ENCODE results near the gene IL22RA1. TPM values are rescaled to one million over a fixed set of nuclear protein-coding genes. Genes with fewer than 3 reads are reported as not detected.

Gene IL22RA1
- total and polyA plus RNA-seq, 7 donors: 0.16 to 18.5 (median 7.2) TPM; not detected in 2

- Histone ChIP-seq H3K27me3 (no peaks in the 10 kb centered on the region), H3K27ac (no peak overlapping the region), H3K4me3 (no peak overlapping the region), H3K36me3 (no peaks in the 10 kb centered on the region), H3K4me1 (no peaks in the 10 kb centered on the region), H3K9me3 (no peaks in the 10 kb centered on the region)
- TF ChIP-seq, protein P1, sequence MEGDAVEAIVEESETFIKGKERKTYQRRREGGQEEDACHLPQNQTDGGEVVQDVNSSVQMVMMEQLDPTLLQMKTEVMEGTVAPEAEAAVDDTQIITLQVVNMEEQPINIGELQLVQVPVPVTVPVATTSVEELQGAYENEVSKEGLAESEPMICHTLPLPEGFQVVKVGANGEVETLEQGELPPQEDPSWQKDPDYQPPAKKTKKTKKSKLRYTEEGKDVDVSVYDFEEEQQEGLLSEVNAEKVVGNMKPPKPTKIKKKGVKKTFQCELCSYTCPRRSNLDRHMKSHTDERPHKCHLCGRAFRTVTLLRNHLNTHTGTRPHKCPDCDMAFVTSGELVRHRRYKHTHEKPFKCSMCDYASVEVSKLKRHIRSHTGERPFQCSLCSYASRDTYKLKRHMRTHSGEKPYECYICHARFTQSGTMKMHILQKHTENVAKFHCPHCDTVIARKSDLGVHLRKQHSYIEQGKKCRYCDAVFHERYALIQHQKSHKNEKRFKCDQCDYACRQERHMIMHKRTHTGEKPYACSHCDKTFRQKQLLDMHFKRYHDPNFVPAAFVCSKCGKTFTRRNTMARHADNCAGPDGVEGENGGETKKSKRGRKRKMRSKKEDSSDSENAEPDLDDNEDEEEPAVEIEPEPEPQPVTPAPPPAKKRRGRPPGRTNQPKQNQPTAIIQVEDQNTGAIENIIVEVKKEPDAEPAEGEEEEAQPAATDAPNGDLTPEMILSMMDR (IDR thresholded peaks at IDR 0.05): no peak
- TF ChIP-seq POLR2A (IDR thresholded peaks at IDR 0.05): no peak
- no peak for TF ChIP-seq EP300 (IDR thresholded peaks at IDR 0.05)
- TF ChIP-seq POLR2AphosphoS5 (IDR thresholded peaks at IDR 0.05): no peak
- intact Hi-C loops (cut with DNase I): no loop called here
- DNase-seq: no peak
- WGBS, 2 donors: 85 to 90% methylated on average over 13 of the region's 13 CpGs
Measured at GRCh38 chr1:24091971-24092482, 50.9 kb downstream of the IL22RA1 start.

GRCh38 chr1:24090736-24091135 lies 52.2 kb downstream of the IL22RA1 start:
- no peaks in the 10 kb centered on the region for H3K27me3 ChIP-seq
- H3K4me3 ChIP-seq: no peak overlapping the region
- H3K9me3 ChIP-seq: no peaks in the 10 kb centered on the region
- no peak overlapping the region for H3K27ac ChIP-seq
- TF ChIP-seq, protein P1 (IDR thresholded peaks at IDR 0.05): no peak
- TF ChIP-seq POLR2A (IDR thresholded peaks at IDR 0.05): no peak
- TF ChIP-seq EP300 (IDR thresholded peaks at IDR 0.05): no peak
- no peak for TF ChIP-seq POLR2AphosphoS5 (IDR thresholded peaks at IDR 0.05)
- intact Hi-C loops (cut with DNase I): no loop called here
- no peaks in the 10 kb centered on the region for H3K4me1 ChIP-seq
- 94% methylated on average over 11 of the region's 11 CpGs for WGBS, 2 donors
- H3K36me3 ChIP-seq: no peaks in the 10 kb centered on the region
- no peak for DNase-seq

GRCh38 chr1:24089743-24090555 lies 53.0 kb downstream of the IL22RA1 start:
- 84 to 85% methylated on average over 14 of the region's 14 CpGs for WGBS, 2 donors
- TF ChIP-seq, protein P1 (IDR thresholded peaks at IDR 0.05): no peak
- TF ChIP-seq EP300 (IDR thresholded peaks at IDR 0.05) (no peak), POLR2A (IDR thresholded peaks at IDR 0.05) (no peak), POLR2AphosphoS5 (IDR thresholded peaks at IDR 0.05) (no peak)
- intact Hi-C loops (cut with DNase I): no loop called here
- no peaks in the 10 kb centered on the region for H3K9me3 ChIP-seq
- no peak overlapping the region for H3K27ac ChIP-seq
- H3K4me3 ChIP-seq: no peak overlapping the region
- no peaks in the 10 kb centered on the region for H3K27me3 ChIP-seq
- H3K36me3 ChIP-seq: no peaks in the 10 kb centered on the region
- no peaks in the 10 kb centered on the region for H3K4me1 ChIP-seq
- no peak for DNase-seq

DNA sequence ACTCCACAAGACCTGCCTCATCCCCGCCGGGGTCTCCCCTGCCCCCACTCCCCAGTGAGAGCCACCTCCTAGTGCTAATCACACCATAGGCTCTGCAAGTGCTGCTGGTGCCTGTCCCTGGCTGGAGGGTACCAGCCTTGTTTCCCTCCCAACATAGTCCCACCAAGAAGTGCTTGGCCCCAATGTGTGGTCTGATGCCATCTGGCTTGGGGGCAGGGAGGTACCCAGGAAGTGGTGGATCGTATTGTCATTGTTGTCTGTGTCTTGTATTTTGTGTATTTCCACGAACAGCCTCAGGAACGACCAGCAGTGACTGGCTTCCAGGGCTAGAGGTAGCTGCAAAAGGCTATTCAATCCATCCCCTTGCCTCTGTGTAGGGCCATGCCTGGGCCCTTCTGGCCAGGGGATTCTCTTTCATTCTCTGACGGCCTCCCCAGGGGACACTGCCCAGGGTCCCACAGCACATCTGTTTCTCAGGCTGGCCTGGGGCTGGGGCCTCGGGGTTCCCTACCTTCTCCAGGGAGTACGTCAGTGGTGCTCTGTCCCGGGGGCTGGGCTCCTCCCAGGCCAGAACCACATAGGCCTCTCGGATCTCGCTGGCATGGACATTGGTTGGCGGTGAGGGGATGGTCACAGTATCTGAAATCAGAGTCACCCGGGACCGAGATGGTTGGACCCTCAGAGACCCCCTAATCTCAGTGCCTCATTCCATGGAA lies 53.8 kb downstream of the IL22RA1 start:
- no peak overlapping the region for H3K27ac ChIP-seq
- no peak for DNase-seq
- H3K4me3 ChIP-seq: no peak overlapping the region
- intact Hi-C loops (cut with DNase I): no loop called here
- TF ChIP-seq, protein P1 (IDR thresholded peaks at IDR 0.05): no peak
- TF ChIP-seq POLR2A (IDR thresholded peaks at IDR 0.05) (no peak), EP300 (IDR thresholded peaks at IDR 0.05) (no peak), POLR2AphosphoS5 (IDR thresholded peaks at IDR 0.05) (no peak)
- no peaks in the 10 kb centered on the region for H3K36me3 ChIP-seq
- WGBS, 2 donors: 78 to 88% methylated on average over 14 of the region's 14 CpGs
- H3K4me1 ChIP-seq: no peaks in the 10 kb centered on the region
- no peaks in the 10 kb centered on the region for H3K27me3 ChIP-seq
- H3K9me3 ChIP-seq: no peaks in the 10 kb centered on the region
